NT2/D1 (cell line): ENCODE data around the gene ECHS1.

Experiments used
- YY1 ChIP-seq: IDR thresholded peaks from 2 replicates; pipeline ENCODE4 v1.6.1; 2011; ENCODE audit not compliant: insufficient read length, insufficient read depth
- ZNF274 ChIP-seq: IDR thresholded peaks from 2 replicates; pipeline ENCODE4 v1.6.1; 2011; ENCODE audit warnings: mild to moderate bottlenecking, low read depth, low read length

- no peak for TF ChIP-seq ZNF274
- TF ChIP-seq YY1: no peak
Observed at GRCh38 chr10:133361227-133361626, 11.9 kb downstream of the ECHS1 start.
